ENCODE data around the gene ITGA8.
"Not testable (repeated sequence)": the region's sequence is repeated elsewhere in the genome, so short reads cannot be mapped to it uniquely, and the experiment has no call there.

ITGA8 gene

DNA sequence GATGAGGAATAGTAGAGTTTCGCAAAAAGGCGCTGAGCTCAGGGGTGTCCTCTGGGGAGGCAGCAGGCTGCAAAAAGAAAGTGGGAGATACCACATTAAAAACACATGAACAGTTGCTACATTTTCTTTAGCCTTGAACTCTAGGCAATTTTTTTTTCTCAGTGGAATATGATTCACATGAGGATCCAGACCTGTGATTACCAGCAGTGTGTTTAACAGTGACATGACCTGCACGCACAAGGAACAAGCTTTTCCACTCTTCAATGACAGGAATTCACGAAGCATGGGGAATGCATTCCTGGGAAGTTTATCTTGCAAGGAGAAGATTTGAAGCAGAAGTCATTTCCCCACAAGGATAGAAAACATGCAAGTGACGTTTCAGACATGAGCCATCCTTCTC is 161.6 kb downstream of the ITGA8 start:
- Histone ChIP-seq H3K27ac (ENCODE audit: low read depth, low read length) (no peak overlapping the region), H3K27me3 (ENCODE audit: control insufficient read depth, insufficient read depth, low read length) (no peaks in the 10 kb centered on the region), H3K36me3 (ENCODE audit: control insufficient read depth, insufficient read depth, low read length) (no peaks in the 10 kb centered on the region), H3K4me1 (ENCODE audit: control insufficient read depth, insufficient read depth, low read length) (no peaks in the 10 kb centered on the region), H3K9me3 (ENCODE audit: control insufficient read depth, insufficient read depth, low read length) (no peaks in the 10 kb centered on the region), H3K9ac (ENCODE audit: low read depth, low read length) (no peak overlapping the region), H3K4me3 (ENCODE audit: low read depth, low read length) (no peak overlapping the region)

DNA sequence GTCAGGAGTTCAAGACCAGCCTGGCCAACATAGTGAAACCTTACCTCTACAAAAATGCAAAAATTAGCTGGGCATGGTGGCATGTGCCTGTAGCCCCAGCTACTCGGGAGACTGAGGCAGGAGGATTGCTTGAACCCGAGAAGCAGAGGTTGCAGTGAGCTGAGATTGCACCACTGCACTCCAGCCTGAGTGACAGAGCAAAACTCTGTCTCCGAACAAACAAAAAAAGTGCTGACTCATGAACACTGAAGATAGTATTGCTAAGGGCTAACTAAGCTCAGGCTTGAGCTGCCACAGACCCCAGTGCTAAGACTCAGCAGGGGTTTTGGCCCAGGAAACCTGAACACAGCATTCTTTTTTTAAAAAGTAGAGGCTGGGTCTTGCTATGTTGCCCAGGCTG is 162.6 kb downstream of the ITGA8 start:
- not testable (repeated sequence) for H3K4me1 ChIP-seq (ENCODE audit: control insufficient read depth, insufficient read depth, low read length); H3K9ac ChIP-seq (ENCODE audit: low read depth, low read length); H3K27me3 ChIP-seq (ENCODE audit: control insufficient read depth, insufficient read depth, low read length); H3K36me3 ChIP-seq (ENCODE audit: control insufficient read depth, insufficient read depth, low read length); H3K27ac ChIP-seq (ENCODE audit: low read depth, low read length); H3K4me3 ChIP-seq (ENCODE audit: low read depth, low read length); H3K9me3 ChIP-seq (ENCODE audit: control insufficient read depth, insufficient read depth, low read length)

DNA sequence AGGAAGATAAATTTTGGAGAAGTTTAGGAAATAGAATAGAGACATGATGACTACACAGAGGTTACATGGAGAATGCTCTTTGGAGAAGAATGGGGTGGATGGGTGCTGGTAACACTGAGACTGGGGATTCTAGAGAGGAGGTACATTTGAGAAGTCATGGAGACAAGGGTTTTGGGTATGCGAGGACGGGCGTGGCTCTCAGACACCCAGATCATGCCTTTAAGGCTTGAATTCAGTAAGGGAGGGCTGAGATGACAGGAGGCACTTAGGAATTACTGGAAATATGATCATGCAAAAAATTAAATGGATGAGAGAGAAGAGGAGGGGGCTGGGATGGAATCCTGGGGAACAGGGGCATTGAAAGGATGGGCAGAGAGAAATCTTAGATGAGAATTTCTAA is 168.8 kb downstream of the ITGA8 start:
- Histone ChIP-seq H3K9me3 (ENCODE audit: control insufficient read depth, insufficient read depth, low read length) (no peaks in the 10 kb centered on the region), H3K4me1 (ENCODE audit: control insufficient read depth, insufficient read depth, low read length) (no peaks in the 10 kb centered on the region), H3K9ac (ENCODE audit: low read depth, low read length) (no peak overlapping the region), H3K36me3 (ENCODE audit: control insufficient read depth, insufficient read depth, low read length) (no peaks in the 10 kb centered on the region), H3K27me3 (ENCODE audit: control insufficient read depth, insufficient read depth, low read length) (no peaks in the 10 kb centered on the region), H3K4me3 (ENCODE audit: low read depth, low read length) (no peak overlapping the region), H3K27ac (ENCODE audit: low read depth, low read length) (no peak overlapping the region)

DNA sequence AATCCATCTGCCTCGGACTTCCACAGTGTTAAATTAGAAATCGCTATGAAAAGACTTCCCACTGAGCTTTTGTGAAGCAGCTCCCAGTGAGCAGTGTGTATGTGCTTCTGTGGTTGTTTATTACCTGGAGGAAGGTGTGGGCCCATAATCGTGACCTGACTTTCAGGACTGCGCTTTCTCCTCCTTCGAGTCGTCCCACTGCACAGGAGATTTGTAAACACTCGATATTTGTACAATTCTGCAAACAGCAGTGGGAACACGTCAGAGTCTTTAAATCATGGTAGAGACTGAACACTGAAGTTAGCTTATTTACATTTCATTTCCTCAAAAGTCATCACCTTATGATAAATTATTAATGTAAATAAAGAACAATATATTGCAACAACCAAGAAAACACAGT is 171.4 kb downstream of the ITGA8 start:
- no peak overlapping the region for H3K27ac ChIP-seq (ENCODE audit: low read depth, low read length)
- no peaks in the 10 kb centered on the region for H3K27me3 ChIP-seq (ENCODE audit: control insufficient read depth, insufficient read depth, low read length)
- no peaks in the 10 kb centered on the region for H3K36me3 ChIP-seq (ENCODE audit: control insufficient read depth, insufficient read depth, low read length)
- no peaks in the 10 kb centered on the region for H3K4me1 ChIP-seq (ENCODE audit: control insufficient read depth, insufficient read depth, low read length)
- H3K9me3 ChIP-seq (ENCODE audit: control insufficient read depth, insufficient read depth, low read length), result no peaks in the 10 kb centered on the region
- H3K9ac ChIP-seq (ENCODE audit: low read depth, low read length), result no peak overlapping the region
- no peak overlapping the region for H3K4me3 ChIP-seq (ENCODE audit: low read depth, low read length)

GRCh38 chr10:15546606-15547005 is 173.1 kb downstream of the ITGA8 start:
- Histone ChIP-seq H3K4me1 (ENCODE audit: control insufficient read depth, insufficient read depth, low read length) (no peaks in the 10 kb centered on the region), H3K9me3 (ENCODE audit: control insufficient read depth, insufficient read depth, low read length) (no peaks in the 10 kb centered on the region), H3K4me3 (ENCODE audit: low read depth, low read length) (no peak overlapping the region)

GRCh38 chr10:15545884-15546283 is 173.8 kb downstream of the ITGA8 start:
- H3K27ac ChIP-seq (ENCODE audit: low read depth, low read length), result no peak overlapping the region
- no peaks in the 10 kb centered on the region for H3K27me3 ChIP-seq (ENCODE audit: control insufficient read depth, insufficient read depth, low read length)
- no peaks in the 10 kb centered on the region for H3K9me3 ChIP-seq (ENCODE audit: control insufficient read depth, insufficient read depth, low read length)
- no peak overlapping the region for H3K9ac ChIP-seq (ENCODE audit: low read depth, low read length)
- H3K4me1 ChIP-seq (ENCODE audit: control insufficient read depth, insufficient read depth, low read length), result no peaks in the 10 kb centered on the region
- H3K4me3 ChIP-seq (ENCODE audit: low read depth, low read length), result no peak overlapping the region
- no peaks in the 10 kb centered on the region for H3K36me3 ChIP-seq (ENCODE audit: control insufficient read depth, insufficient read depth, low read length)

More at GRCh38 chr10:15546606-15547005, 173.1 kb downstream of the ITGA8 start:
- H3K27ac ChIP-seq (ENCODE audit: low read depth, low read length), result no peak overlapping the region
- H3K27me3 ChIP-seq (ENCODE audit: control insufficient read depth, insufficient read depth, low read length), result no peaks in the 10 kb centered on the region
- no peaks in the 10 kb centered on the region for H3K36me3 ChIP-seq (ENCODE audit: control insufficient read depth, insufficient read depth, low read length)
- no peak overlapping the region for H3K9ac ChIP-seq (ENCODE audit: low read depth, low read length)

- Histone ChIP-seq H3K4me3 (ENCODE audit: low read depth, low read length) (no peak overlapping the region), H3K27me3 (ENCODE audit: control insufficient read depth, insufficient read depth, low read length) (no peaks in the 10 kb centered on the region), H3K9ac (ENCODE audit: low read depth, low read length) (no peak overlapping the region), H3K27ac (ENCODE audit: low read depth, low read length) (no peak overlapping the region), H3K4me1 (ENCODE audit: control insufficient read depth, insufficient read depth, low read length) (no peaks in the 10 kb centered on the region), H3K36me3 (ENCODE audit: control insufficient read depth, insufficient read depth, low read length) (no peaks in the 10 kb centered on the region), H3K9me3 (ENCODE audit: control insufficient read depth, insufficient read depth, low read length) (no peaks in the 10 kb centered on the region)
Measured at GRCh38 chr10:15545266-15545665, 174.5 kb downstream of the ITGA8 start.

- Histone ChIP-seq H3K36me3 (ENCODE audit: control insufficient read depth, insufficient read depth, low read length) (no peaks in the 10 kb centered on the region), H3K27ac (ENCODE audit: low read depth, low read length) (no peak overlapping the region), H3K9ac (ENCODE audit: low read depth, low read length) (no peak overlapping the region), H3K9me3 (ENCODE audit: control insufficient read depth, insufficient read depth, low read length) (no peaks in the 10 kb centered on the region), H3K4me3 (ENCODE audit: low read depth, low read length) (no peak overlapping the region), H3K4me1 (ENCODE audit: control insufficient read depth, insufficient read depth, low read length) (no peaks in the 10 kb centered on the region), H3K27me3 (ENCODE audit: control insufficient read depth, insufficient read depth, low read length) (no peaks in the 10 kb centered on the region)
Measured at GRCh38 chr10:15543994-15544393, 175.7 kb downstream of the ITGA8 start.

- H3K9me3 ChIP-seq (ENCODE audit: control insufficient read depth, insufficient read depth, low read length), result no peaks in the 10 kb centered on the region
- H3K4me1 ChIP-seq (ENCODE audit: control insufficient read depth, insufficient read depth, low read length), result no peaks in the 10 kb centered on the region
- no peaks in the 10 kb centered on the region for H3K36me3 ChIP-seq (ENCODE audit: control insufficient read depth, insufficient read depth, low read length)
- no peak overlapping the region for H3K9ac ChIP-seq (ENCODE audit: low read depth, low read length)
- H3K27ac ChIP-seq (ENCODE audit: low read depth, low read length), result no peak overlapping the region
- H3K27me3 ChIP-seq (ENCODE audit: control insufficient read depth, insufficient read depth, low read length), result no peaks in the 10 kb centered on the region
- no peak overlapping the region for H3K4me3 ChIP-seq (ENCODE audit: low read depth, low read length)
Measured at GRCh38 chr10:15542817-15543216, 176.9 kb downstream of the ITGA8 start.

- Histone ChIP-seq H3K4me1 (ENCODE audit: control insufficient read depth, insufficient read depth, low read length) (no peaks in the 10 kb centered on the region), H3K27me3 (ENCODE audit: control insufficient read depth, insufficient read depth, low read length) (no peaks in the 10 kb centered on the region), H3K36me3 (ENCODE audit: control insufficient read depth, insufficient read depth, low read length) (no peaks in the 10 kb centered on the region)
Measured at GRCh38 chr10:15541376-15541775, 178.3 kb downstream of the ITGA8 start.

GRCh38 chr10:15540727-15541126 is 179.0 kb downstream of the ITGA8 start:
- no peak overlapping the region for H3K27ac ChIP-seq (ENCODE audit: low read depth, low read length)
- no peak overlapping the region for H3K9ac ChIP-seq (ENCODE audit: low read depth, low read length)
- no peaks in the 10 kb centered on the region for H3K27me3 ChIP-seq (ENCODE audit: control insufficient read depth, insufficient read depth, low read length)
- H3K4me3 ChIP-seq (ENCODE audit: low read depth, low read length), result no peak overlapping the region
- H3K36me3 ChIP-seq (ENCODE audit: control insufficient read depth, insufficient read depth, low read length), result no peaks in the 10 kb centered on the region
- H3K4me1 ChIP-seq (ENCODE audit: control insufficient read depth, insufficient read depth, low read length), result no peaks in the 10 kb centered on the region
- H3K9me3 ChIP-seq (ENCODE audit: control insufficient read depth, insufficient read depth, low read length), result no peaks in the 10 kb centered on the region

More at GRCh38 chr10:15541376-15541775, 178.3 kb downstream of the ITGA8 start:
- Histone ChIP-seq H3K4me3 (ENCODE audit: low read depth, low read length) (no peak overlapping the region), H3K27ac (ENCODE audit: low read depth, low read length) (no peak overlapping the region), H3K9ac (ENCODE audit: low read depth, low read length) (no peak overlapping the region), H3K9me3 (ENCODE audit: control insufficient read depth, insufficient read depth, low read length) (no peaks in the 10 kb centered on the region)

DNA sequence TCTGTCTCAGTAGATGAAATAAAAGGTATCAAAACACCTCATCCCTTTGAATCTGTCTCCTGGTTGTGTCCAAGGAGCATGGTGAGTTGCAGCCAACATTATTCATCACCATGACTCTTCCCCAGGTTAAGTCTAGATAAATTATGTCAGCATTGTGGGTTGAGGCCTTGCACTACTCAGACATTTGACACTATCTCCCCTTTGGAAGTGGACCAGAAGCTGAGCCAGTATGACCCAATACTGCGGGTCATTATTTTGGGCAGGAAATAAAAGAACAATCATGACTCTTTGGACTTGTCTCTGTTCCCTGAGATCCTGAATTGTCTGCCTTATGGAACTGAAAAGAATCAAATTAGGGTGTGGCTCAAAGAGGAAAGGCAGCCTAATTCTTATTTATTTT is 180.5 kb downstream of the ITGA8 start:
- no peaks in the 10 kb centered on the region for H3K9me3 ChIP-seq (ENCODE audit: control insufficient read depth, insufficient read depth, low read length)
- H3K4me3 ChIP-seq (ENCODE audit: low read depth, low read length), result no peak overlapping the region
- no peaks in the 10 kb centered on the region for H3K4me1 ChIP-seq (ENCODE audit: control insufficient read depth, insufficient read depth, low read length)
- H3K36me3 ChIP-seq (ENCODE audit: control insufficient read depth, insufficient read depth, low read length), result no peaks in the 10 kb centered on the region
- no peak overlapping the region for H3K9ac ChIP-seq (ENCODE audit: low read depth, low read length)
- H3K27ac ChIP-seq (ENCODE audit: low read depth, low read length), result no peak overlapping the region
- H3K27me3 ChIP-seq (ENCODE audit: control insufficient read depth, insufficient read depth, low read length), result no peaks in the 10 kb centered on the region
